Ovary (tissue), 3 donors: ENCODE results near the gene CCR9.

ENCODE experiments used
- CTCF ChIP-seq, 3 donors: fragments of 450-650 bp in 2 of 3; fragments of 200-600 bp in 1 of 3; IDR thresholded peaks; one replicate each; pipeline versions ENCODE4 v1.5.1 to v1.8.0; 2016 to 2022; ENCODE audit warnings: antibody characterized with exemption in 3 of 3, mild to moderate bottlenecking in 1 of 3
- POLR2A ChIP-seq: fragments of 450-650 bp; IDR thresholded peaks from one replicate; pipeline ENCODE4 v1.6.1; 2017; ENCODE audit warnings: antibody characterized with exemption, mild to moderate bottlenecking, moderate library complexity
- donor health status: DM: no; HTN: no; CAD: no.

GRCh38 chr3:45951946-45952345 is 65.6 kb downstream of the CCR9 start:
- TF ChIP-seq CTCF (IDR thresholded peaks at IDR 0.05) (no peak), POLR2A (no peak)
